CD8-positive, alpha-beta memory T cell (primary cell): ENCODE results near the gene TMEM255B. TPM values are rescaled to one million over a fixed set of nuclear protein-coding genes. Genes with fewer than 3 reads are reported as not detected.
A peak's percentile ranks its signal among the peaks of the same experiment; 100 is the strongest.
"Not testable (repeated sequence)": the region's sequence is repeated elsewhere in the genome, so short reads cannot be mapped to it uniquely, and the experiment has no call there.

Source experiments
- CTCF ChIA-PET: fragments of 350-600 bp; sonication (Branson Sonifier 250); formaldehyde crosslinking; loops from one replicate; lab custom pipeline; 2021; ENCODE audit warnings: antibody characterized with exemption; lab: Charles Lee
- POLR2A ChIA-PET: fragments of 350-600 bp; sonication (Branson Sonifier 250); formaldehyde crosslinking; loops from one replicate; lab custom pipeline; 2021; ENCODE audit warnings: antibody characterized with exemption; lab: Charles Lee
- DNase-seq, 5 donors: peaks; one replicate each; pipeline versions ENCODE4 v3.0.0 to v3.0.0-alpha.2; 2020 to 2022; ENCODE audit warnings: mixed read lengths in 1 of 5
- H3K27ac ChIP-seq: one replicate; pipeline ENCODE4 v1.7.0; 2013; ENCODE audit warnings: low read depth, mild to moderate bottlenecking, low read length, moderate library complexity
- H3K27me3 ChIP-seq: 2 replicates; pipeline ENCODE4 v1.7.0; 2013; ENCODE audit warnings: low read length, mild to moderate bottlenecking; ENCODE audit not compliant: insufficient read depth, poor library complexity, severe bottlenecking
- H3K36me3 ChIP-seq: 2 replicates; pipeline ENCODE4 v1.7.0; 2013; ENCODE audit warnings: mild to moderate bottlenecking, low read length, moderate library complexity; ENCODE audit not compliant: insufficient read depth
- H3K4me1 ChIP-seq: 2 replicates; pipeline ENCODE4 v1.7.0; 2013; ENCODE audit warnings: mild to moderate bottlenecking, low read length, moderate library complexity; ENCODE audit not compliant: insufficient read depth
- H3K4me3 ChIP-seq: 2 replicates; pipeline ENCODE4 v1.7.0; 2013; ENCODE audit warnings: mild to moderate bottlenecking, low read length
- H3K9me3 ChIP-seq: 2 replicates; pipeline ENCODE4 v1.7.0; 2013; ENCODE audit warnings: mild to moderate bottlenecking, low read length
- H3K27ac Mint-ChIP-seq, 8 donors: one replicate each; pipeline ENCODE4 v1.8.0; 2020 to 2021; ENCODE audit warnings: mixed read lengths in 8 of 8, mild to moderate bottlenecking in 6 of 8, inconsistent platforms in 3 of 8, moderate library complexity in 3 of 8
- H3K27me3 Mint-ChIP-seq, 2 donors: one replicate each; pipeline ENCODE4 v1.8.0; 2020 to 2021; ENCODE audit warnings: mixed read lengths in 2 of 2, mild to moderate bottlenecking in 1 of 2, moderate library complexity in 1 of 2
- H3K36me3 Mint-ChIP-seq, 3 donors: one replicate each; pipeline ENCODE4 v1.8.0; 2020 to 2021; ENCODE audit warnings: mixed read lengths in 3 of 3, inconsistent platforms in 1 of 3, mild to moderate bottlenecking in 1 of 3
- H3K4me1 Mint-ChIP-seq, 3 donors: one replicate each; pipeline ENCODE4 v1.8.0; 2020 to 2021; ENCODE audit warnings: mixed read lengths in 3 of 3, inconsistent platforms in 1 of 3, mild to moderate bottlenecking in 1 of 3
- H3K4me3 Mint-ChIP-seq, 7 donors: one replicate each; pipeline ENCODE4 v1.8.0; 2020 to 2021; ENCODE audit warnings: mixed read lengths in 7 of 7, mild to moderate bottlenecking in 6 of 7, moderate library complexity in 4 of 7, inconsistent platforms in 2 of 7
- H3K9me3 Mint-ChIP-seq, 5 donors: one replicate each; pipeline ENCODE4 v1.8.0; 2020 to 2022; ENCODE audit warnings: mixed read lengths in 5 of 5, mild to moderate bottlenecking in 3 of 5, moderate library complexity in 2 of 5, inconsistent platforms in 1 of 5
- polyA plus RNA-seq: library from polyadenylated mRNA; unstranded; fragments of 300-500 nt; fragmentation: Illumina TruSeq; gene quantifications from one replicate; pipeline ENCODE4 v1.2.3, GENCODE V29; 2021
- total RNA-seq, 2 experiments: library from RNA; stranded (reverse); gene quantifications; one replicate each; pipeline ENCODE4 v1.2.3, GENCODE V29; 2021

Gene TMEM255B
- total RNA-seq, result under 1 TPM; 0.57 to 0.69 TPM
- polyA plus RNA-seq, result not detected

GRCh38 chr13:113758651-113759524 lies at the start of gene TMEM255B:
Gene TMEM255B (plus strand): TSS chr13:113759226. CDS start chr13:113759270, 44 bp downstream.
- CTCF ChIA-PET, result no interaction called here
- peak within 1 kb of the TSS; percentile 65 for H3K4me3 ChIP-seq
- peaks cover 15% of the 10 kb centered on the region for H3K4me1 ChIP-seq
- Mint-ChIP-seq H3K36me3 (peaks cover 0 to 3% (median 0%) of the 10 kb centered on the region in 3 donors), H3K4me1 (peaks cover 8 to 14% (median 13%) of the 10 kb centered on the region in 3 donors), H3K27ac (peak within 1 kb of the TSS in 3 of 8 donors; percentile 31 to 81 (median 38)), H3K9me3 (peaks cover 0 to 2% (median 0%) of the 10 kb centered on the region in 5 donors), H3K4me3 (peak within 1 kb of the TSS; percentile 84 to 93 (median 88)), H3K27me3 (peaks cover 49 to 70% of the 10 kb centered on the region in 2 donors)
- H3K36me3 ChIP-seq, result no peaks in the 10 kb centered on the region
- H3K27me3 ChIP-seq, result peaks cover 40% of the 10 kb centered on the region
- POLR2A ChIA-PET, result no interaction called here
- peak; percentile 48 to 75 (median 65) for DNase-seq
- no peak within 1 kb of the TSS for H3K27ac ChIP-seq
- H3K9me3 ChIP-seq, result no peaks in the 10 kb centered on the region

- Mint-ChIP-seq H3K4me1 (peaks cover 0 to 13% (median 4%) of the 10 kb centered on the region in 3 donors), H3K9me3 (peaks cover 0 to 5% (median 0%) of the 10 kb centered on the region in 5 donors), H3K4me3 (peak overlapping the region in 4 of 7 donors; percentile 21 to 72 (median 38)), H3K36me3 (no peaks in the 10 kb centered on the region), H3K27ac (peak overlapping the region in 2 of 8 donors; percentile 32 to 88), H3K27me3 (peaks cover 0 to 3% of the 10 kb centered on the region in 2 donors)
- no peaks in the 10 kb centered on the region for H3K27me3 ChIP-seq
- H3K36me3 ChIP-seq, result no peaks in the 10 kb centered on the region
- DNase-seq, result peak in 1 of 5 donors; percentile 42
- no peaks in the 10 kb centered on the region for H3K9me3 ChIP-seq
- no peak overlapping the region for H3K27ac ChIP-seq
- no peak overlapping the region for H3K4me3 ChIP-seq
- ChIA-PET POLR2A (no interaction called here), CTCF (no interaction called here)
- peaks cover 16% of the 10 kb centered on the region for H3K4me1 ChIP-seq
Observed at GRCh38 chr13:113722921-113723320, 36.1 kb upstream of the TMEM255B start.

- Mint-ChIP-seq H3K27ac (peak overlapping the region in 4 of 8 donors; percentile 17 to 88 (median 54)), H3K4me1 (peaks cover 0 to 13% (median 4%) of the 10 kb centered on the region in 3 donors), H3K4me3 (peak overlapping the region; percentile 21 to 72 (median 48)), H3K27me3 (peaks cover 0 to 3% of the 10 kb centered on the region in 2 donors), H3K9me3 (peaks cover 0 to 5% (median 0%) of the 10 kb centered on the region in 5 donors), H3K36me3 (no peaks in the 10 kb centered on the region)
- peaks cover 16% of the 10 kb centered on the region for H3K4me1 ChIP-seq
- DNase-seq, result no peak
- H3K4me3 ChIP-seq, result no peak overlapping the region
- H3K9me3 ChIP-seq, result no peaks in the 10 kb centered on the region
- no peaks in the 10 kb centered on the region for H3K36me3 ChIP-seq
- POLR2A ChIA-PET, result no interaction called here
- CTCF ChIA-PET, result no interaction called here
- no peaks in the 10 kb centered on the region for H3K27me3 ChIP-seq
- H3K27ac ChIP-seq, result no peak overlapping the region
Observed at GRCh38 chr13:113723410-113724015, 35.5 kb upstream of the TMEM255B start.

- Mint-ChIP-seq H3K4me3 (peak overlapping the region; percentile 59 to 84 (median 81)), H3K27me3 (peaks cover 0 to 5% of the 10 kb centered on the region in 2 donors), H3K27ac (peak overlapping the region in 7 of 8 donors; percentile 36 to 89 (median 82)), H3K4me1 (peaks cover 0 to 13% (median 5%) of the 10 kb centered on the region in 3 donors), H3K36me3 (no peaks in the 10 kb centered on the region), H3K9me3 (peaks cover 0 to 5% (median 0%) of the 10 kb centered on the region in 5 donors)
- ChIA-PET CTCF (interaction anchor here (0.8 to 1.1 kb wide), 3 partner anchors 17 to 387 kb away, joined by 3 read pairs; no protein-coding TSS in a partner anchor), POLR2A (no interaction called here)
- H3K27me3 ChIP-seq, result no peaks in the 10 kb centered on the region
- peak overlapping the region; percentile 45 for H3K27ac ChIP-seq
- peak in 1 of 5 donors; percentile 44 for DNase-seq
- H3K36me3 ChIP-seq, result no peaks in the 10 kb centered on the region
- H3K4me1 ChIP-seq, result peaks cover 16% of the 10 kb centered on the region
- H3K4me3 ChIP-seq, result peak overlapping the region; percentile 49
- H3K9me3 ChIP-seq, result no peaks in the 10 kb centered on the region
Observed at GRCh38 chr13:113724016-113724758, 34.8 kb upstream of the TMEM255B start.

GRCh38 chr13:113724780-113725315 lies 34.2 kb upstream of the TMEM255B start:
- Histone ChIP-seq H3K36me3 (no peaks in the 10 kb centered on the region), H3K4me1 (peaks cover 16% of the 10 kb centered on the region), H3K27me3 (no peaks in the 10 kb centered on the region), H3K4me3 (peak overlapping the region; percentile 49), H3K9me3 (no peaks in the 10 kb centered on the region), H3K27ac (peak overlapping the region; percentile 45)
- Mint-ChIP-seq H3K27ac (peak overlapping the region in 7 of 8 donors; percentile 74 to 89 (median 82)), H3K4me1 (peaks cover 0 to 13% (median 5%) of the 10 kb centered on the region in 3 donors), H3K27me3 (peaks cover 0 to 8% of the 10 kb centered on the region in 2 donors), H3K9me3 (peaks cover 0 to 5% (median 0%) of the 10 kb centered on the region in 5 donors), H3K36me3 (no peaks in the 10 kb centered on the region), H3K4me3 (peak overlapping the region; percentile 75 to 90 (median 83))
- ChIA-PET CTCF (interaction anchor here (0.8 to 1.1 kb wide), 3 partner anchors 16 to 386 kb away, joined by 3 read pairs; no protein-coding TSS in a partner anchor), POLR2A (no interaction called here)
- peak; percentile 79 to 95 (median 89) for DNase-seq

GRCh38 chr13:113725329-113726105 lies 33.5 kb upstream of the TMEM255B start:
- H3K4me1 Mint-ChIP-seq, result peaks cover 0 to 13% (median 5%) of the 10 kb centered on the region in 3 donors
- H3K4me3 ChIP-seq, H3K27me3 ChIP-seq, CTCF ChIA-PET, H3K9me3 ChIP-seq, H3K27ac ChIP-seq, H3K36me3 Mint-ChIP-seq, H3K27me3 Mint-ChIP-seq, H3K36me3 ChIP-seq, POLR2A ChIA-PET, H3K9me3 Mint-ChIP-seq: not testable (repeated sequence)
- peaks cover 16% of the 10 kb centered on the region for H3K4me1 ChIP-seq
- peak overlapping the region in 5 of 8 donors; percentile 74 to 89 (median 80) for H3K27ac Mint-ChIP-seq
- peak overlapping the region in 6 of 7 donors; percentile 75 to 84 (median 82) for H3K4me3 Mint-ChIP-seq
- DNase-seq, result peak; percentile 42 to 83 (median 58)
